Epithelial cell of esophagus (primary cell): ENCODE data around the gene DYNLT4.

Source experiments
- DNase-seq: peaks from one replicate; pipeline ENCODE4 v3.0.0; 2010; ENCODE audit warnings: low read depth
- H3K4me3 ChIP-seq: 2 replicates; pipeline ENCODE4 v1.5.1; 2011; ENCODE audit warnings: mild to moderate bottlenecking, low read length, control low read depth
- TF ChIP-seq, protein P1 (sequence below): IDR thresholded peaks from 2 replicates; pipeline ENCODE4 v1.5.1; 2011; ENCODE audit warnings: low read depth, mild to moderate bottlenecking, low read length, control low read depth, inconsistent platforms; ENCODE audit not compliant: insufficient read depth; ENCODE audit errors: missing control alignments

DYNLT4 gene

DNA sequence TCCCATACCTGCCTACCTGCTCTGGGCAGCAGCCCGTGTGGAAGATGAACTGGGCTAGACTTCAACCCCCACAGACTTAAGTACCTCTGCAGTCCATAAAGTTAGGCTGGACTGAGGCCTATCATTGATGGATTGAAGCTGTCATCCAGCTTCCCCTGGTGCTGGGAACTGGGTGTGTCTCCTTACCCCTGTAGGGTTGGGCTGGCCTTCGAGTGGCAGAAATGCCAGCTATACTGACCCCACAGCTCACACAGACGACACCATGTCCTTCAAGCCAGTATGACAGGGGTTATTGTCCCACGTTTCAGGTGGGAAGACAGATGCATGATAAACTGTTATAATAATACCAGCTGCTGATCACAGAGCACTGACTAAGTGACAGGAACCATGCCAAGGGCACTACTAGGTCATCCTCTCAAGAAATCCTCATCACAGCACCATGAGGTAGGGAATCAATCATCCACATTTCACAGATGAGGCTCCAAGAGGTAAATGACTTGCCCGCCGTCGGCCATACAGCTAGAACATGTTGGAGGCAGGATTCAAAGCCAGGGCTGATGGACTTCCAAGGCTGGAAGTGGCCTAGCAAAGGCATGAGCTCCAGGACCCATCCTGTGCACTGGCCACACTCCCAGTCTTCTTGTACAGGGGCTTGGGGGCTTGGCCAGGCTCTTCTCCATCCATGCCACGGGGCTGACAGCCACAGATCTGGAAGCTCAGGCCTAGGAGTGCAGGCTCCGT is 18.9 kb downstream of the DYNLT4 start, which contains the start of gene BEST4:
BEST4 (minus strand) TSS at position 51 of the 741 bp plus-strand sequence. CDS start 465 bp downstream, outside the sequence.
- TF ChIP-seq, protein P1, sequence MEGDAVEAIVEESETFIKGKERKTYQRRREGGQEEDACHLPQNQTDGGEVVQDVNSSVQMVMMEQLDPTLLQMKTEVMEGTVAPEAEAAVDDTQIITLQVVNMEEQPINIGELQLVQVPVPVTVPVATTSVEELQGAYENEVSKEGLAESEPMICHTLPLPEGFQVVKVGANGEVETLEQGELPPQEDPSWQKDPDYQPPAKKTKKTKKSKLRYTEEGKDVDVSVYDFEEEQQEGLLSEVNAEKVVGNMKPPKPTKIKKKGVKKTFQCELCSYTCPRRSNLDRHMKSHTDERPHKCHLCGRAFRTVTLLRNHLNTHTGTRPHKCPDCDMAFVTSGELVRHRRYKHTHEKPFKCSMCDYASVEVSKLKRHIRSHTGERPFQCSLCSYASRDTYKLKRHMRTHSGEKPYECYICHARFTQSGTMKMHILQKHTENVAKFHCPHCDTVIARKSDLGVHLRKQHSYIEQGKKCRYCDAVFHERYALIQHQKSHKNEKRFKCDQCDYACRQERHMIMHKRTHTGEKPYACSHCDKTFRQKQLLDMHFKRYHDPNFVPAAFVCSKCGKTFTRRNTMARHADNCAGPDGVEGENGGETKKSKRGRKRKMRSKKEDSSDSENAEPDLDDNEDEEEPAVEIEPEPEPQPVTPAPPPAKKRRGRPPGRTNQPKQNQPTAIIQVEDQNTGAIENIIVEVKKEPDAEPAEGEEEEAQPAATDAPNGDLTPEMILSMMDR, result no peak

DNA sequence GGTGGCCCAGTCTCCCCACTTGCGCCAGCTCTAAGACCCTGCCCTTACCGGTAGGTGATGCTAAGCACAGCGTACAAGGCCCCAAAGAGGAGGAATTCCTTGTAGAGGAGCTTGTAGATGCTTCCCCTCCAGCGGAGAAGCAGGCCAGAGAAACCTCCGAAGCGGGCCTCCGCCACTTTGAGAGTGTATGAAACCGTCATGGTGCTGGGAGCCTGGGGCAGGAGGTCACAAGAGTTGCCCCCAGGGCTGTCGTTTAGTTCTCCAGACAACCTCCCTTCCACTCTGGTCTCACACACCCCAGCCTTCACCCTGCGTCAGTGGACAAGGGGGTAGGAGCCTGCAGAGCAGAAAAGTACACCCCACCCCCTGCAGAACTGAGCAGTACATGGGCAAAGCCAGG is 19.6 kb downstream of the DYNLT4 start:
- TF ChIP-seq, protein P1, result no peak
- no peak overlapping the region for H3K4me3 ChIP-seq
- DNase-seq, result no peak

More for the DNA sequence above, 18.9 kb downstream of the DYNLT4 start, which contains the start of gene BEST4:
- DNase-seq, result no peak
- H3K4me3 ChIP-seq, result no peak within 1 kb of the TSS

DNA sequence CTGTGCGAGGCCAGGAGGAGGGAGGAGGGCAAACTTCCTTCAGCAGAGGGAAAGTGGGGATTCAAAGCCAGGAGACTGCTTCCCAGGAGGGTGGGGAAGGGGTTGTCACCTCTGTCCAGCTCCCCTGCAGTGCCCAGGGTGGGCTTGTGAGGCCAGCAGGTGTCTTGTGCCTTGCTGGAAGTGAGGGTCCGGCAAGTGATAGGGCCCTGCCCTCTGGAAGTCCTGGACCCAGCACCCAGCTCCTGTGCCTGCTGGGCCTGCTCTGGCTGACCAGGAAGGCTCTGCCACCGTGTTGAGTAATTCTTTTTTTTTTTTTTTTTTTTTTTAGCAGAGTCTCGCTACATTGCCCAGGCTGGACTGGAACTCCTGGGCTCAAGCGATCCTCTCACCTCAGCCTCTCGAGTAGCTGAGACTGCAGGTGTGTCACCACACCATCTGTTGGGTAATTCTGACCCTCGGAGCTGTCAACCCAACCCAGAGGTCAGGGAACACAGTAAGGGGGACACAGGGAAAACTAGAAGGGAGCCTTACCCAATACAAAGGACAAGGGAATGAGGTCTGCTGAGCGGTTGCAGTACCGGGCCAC is 20.2 kb downstream of the DYNLT4 start:
- no peak overlapping the region for H3K4me3 ChIP-seq
- TF ChIP-seq, protein P1, result no peak
- no peak for DNase-seq

- peak overlapping the region; percentile 47 for H3K4me3 ChIP-seq
- TF ChIP-seq, protein P1, result peak; percentile 99
- peak; percentile 71 for DNase-seq
Measured at GRCh38 chr1:44786138-44786840, 20.9 kb downstream of the DYNLT4 start.

DNA sequence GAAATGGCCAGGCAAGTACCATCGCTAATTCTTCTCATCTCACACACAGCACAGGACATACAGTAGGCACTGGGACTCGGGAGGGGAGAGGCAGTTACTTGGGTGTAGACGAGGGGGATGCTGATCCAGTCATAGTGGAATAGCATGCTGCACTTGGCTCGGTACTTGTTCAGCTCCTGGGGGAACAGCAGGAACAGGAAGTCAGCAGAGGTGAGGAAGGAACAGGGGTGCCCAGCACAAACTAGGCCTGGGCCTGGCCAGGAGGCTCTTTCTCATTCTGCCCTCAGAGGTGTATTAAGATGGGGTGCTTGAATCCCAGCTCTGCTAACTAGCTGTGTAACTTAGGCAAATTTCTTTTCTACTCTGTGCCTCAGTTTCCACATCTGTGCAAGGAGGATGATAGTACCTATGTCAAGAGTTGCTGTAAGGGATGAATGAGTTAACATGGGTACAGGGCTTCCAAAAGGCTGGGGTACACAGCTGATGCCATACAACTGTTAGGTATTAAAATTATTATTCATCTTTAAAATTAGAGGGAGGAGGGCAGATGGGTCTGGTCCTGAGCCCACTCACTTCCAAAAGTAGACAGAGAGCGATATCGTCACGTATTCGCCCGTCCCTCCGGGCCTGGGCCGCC is 21.5 kb downstream of the DYNLT4 start:
- TF ChIP-seq, protein P1, result no peak
- DNase-seq, result no peak
- H3K4me3 ChIP-seq, result peak overlapping the region; percentile 47

- H3K4me3 ChIP-seq, result no peak overlapping the region
- TF ChIP-seq, protein P1, result no peak
- DNase-seq, result no peak
Measured at GRCh38 chr1:44785029-44785380, 22.1 kb downstream of the DYNLT4 start.
